Measurements from ENCODE around the gene CTNNA2. TPM values are rescaled to one million over a fixed set of nuclear protein-coding genes. Genes with fewer than 3 reads are reported as not detected.

Gene CTNNA2
- total RNA-seq, 6 experiments from 2014 or later: 0.44 TPM; not detected in 5

GRCh38 chr2:79975791-79976565 is 463.1 kb downstream of the CTNNA2 start:
- no peaks in the 10 kb centered on the region for H3K9me3 ChIP-seq
- H3K27ac ChIP-seq: no peak overlapping the region
- intact Hi-C loops (cut with DNase I): no loop called here
- TF ChIP-seq CTCF (IDR thresholded peaks at IDR 0.05): no peak
- ATAC-seq: no peak
- no peaks in the 10 kb centered on the region for H3K27me3 ChIP-seq
- 57% methylated on average over 6 of the region's 6 CpGs for WGBS (ENCODE audit: insufficient coverage, low coverage, low lambda C conversion rate, missing lambda C conversion rate)
- DNase-seq: no peak
- no peak overlapping the region for H3K4me3 ChIP-seq
- no peaks in the 10 kb centered on the region for H3K36me3 ChIP-seq
- no peaks in the 10 kb centered on the region for H3K4me1 ChIP-seq

- WGBS (ENCODE audit: insufficient coverage, low coverage, low lambda C conversion rate, missing lambda C conversion rate): 72% methylated on average over 2 of the region's 2 CpGs
- intact Hi-C loops (cut with DNase I): no loop called here
Observed at GRCh38 chr2:79977792-79978191, 464.9 kb downstream of the CTNNA2 start.

GRCh38 chr2:79980116-79980515 is 467.3 kb downstream of the CTNNA2 start:
- 29% methylated on average over 1 of the region's 1 CpG for WGBS (ENCODE audit: insufficient coverage, low coverage, low lambda C conversion rate, missing lambda C conversion rate)
- H3K4me3 ChIP-seq: no peak overlapping the region
- no peaks in the 10 kb centered on the region for H3K4me1 ChIP-seq
- DNase-seq (no peak), ATAC-seq (no peak)
- no peaks in the 10 kb centered on the region for H3K27me3 ChIP-seq
- H3K27ac ChIP-seq: no peak overlapping the region
- no peaks in the 10 kb centered on the region for H3K9me3 ChIP-seq
- H3K36me3 ChIP-seq: no peaks in the 10 kb centered on the region
- TF ChIP-seq CTCF (IDR thresholded peaks at IDR 0.05) (no peak), POLR2A (IDR thresholded peaks at IDR 0.05) (no peak)
- intact Hi-C loops (cut with DNase I): no loop called here

More at GRCh38 chr2:79977792-79978191, 464.9 kb downstream of the CTNNA2 start:
- ATAC-seq (no peak), DNase-seq (no peak)
- no peak overlapping the region for H3K4me3 ChIP-seq
- TF ChIP-seq POLR2A (IDR thresholded peaks at IDR 0.05) (no peak), CTCF (IDR thresholded peaks at IDR 0.05) (no peak)
- no peaks in the 10 kb centered on the region for H3K4me1 ChIP-seq
- H3K9me3 ChIP-seq: no peaks in the 10 kb centered on the region
- no peaks in the 10 kb centered on the region for H3K36me3 ChIP-seq
- no peak overlapping the region for H3K27ac ChIP-seq
- H3K27me3 ChIP-seq: no peaks in the 10 kb centered on the region

- ATAC-seq: no peak
Observed at GRCh38 chr2:79980816-79981215, 468.0 kb downstream of the CTNNA2 start.

More at GRCh38 chr2:79980816-79981215, 468.0 kb downstream of the CTNNA2 start:
- TF ChIP-seq CTCF (IDR thresholded peaks at IDR 0.05) (no peak), POLR2A (IDR thresholded peaks at IDR 0.05) (no peak)
- Histone ChIP-seq H3K4me3 (no peak overlapping the region), H3K4me1 (no peaks in the 10 kb centered on the region), H3K9me3 (no peaks in the 10 kb centered on the region), H3K27ac (no peak overlapping the region), H3K27me3 (no peaks in the 10 kb centered on the region), H3K36me3 (no peaks in the 10 kb centered on the region)
- DNase-seq: no peak
- 61% methylated on average over 5 of the region's 5 CpGs for WGBS (ENCODE audit: insufficient coverage, low coverage, low lambda C conversion rate, missing lambda C conversion rate)
- intact Hi-C loops (cut with DNase I): no loop called here

Data from right lobe of liver (tissue), 6 donors.